HepG2 (cell line): ENCODE measurements around the gene MSI2. TPM values are rescaled to one million over a fixed set of nuclear protein-coding genes. Genes with fewer than 3 reads are reported as not detected.

ENCODE experiments used
- ATF1 ChIP-seq: IDR thresholded peaks from 2 replicates; pipeline ENCODE4 v1.6.1; 2016; ENCODE audit warnings: mild to moderate bottlenecking, control low read depth
- BRD4 ChIP-seq: sonication (generic); formaldehyde crosslinking; IDR thresholded peaks from 2 replicates; pipeline ENCODE4 v1.4.0; 2020; ENCODE audit warnings: missing genetic modification reagents
- CREM ChIP-seq, 2 experiments: sonication (generic) in 1 of 2; formaldehyde crosslinking in 1 of 2; IDR thresholded peaks; 2 replicates each; pipeline versions ENCODE4 v1.4.0 to v1.6.1; 2016 to 2020; ENCODE audit warnings: antibody characterized with exemption in 1 of 2, mild to moderate bottlenecking in 1 of 2, missing genetic modification reagents in 1 of 2
- FLYWCH1 ChIP-seq: sonication (generic); formaldehyde crosslinking; IDR thresholded peaks from 2 replicates; pipeline ENCODE4 v1.8.1; 2023; ENCODE audit warnings: mild to moderate bottlenecking, missing genetic modification reagents
- FOXK1 ChIP-seq: sonication (generic); formaldehyde crosslinking; IDR thresholded peaks from 2 replicates; pipeline ENCODE4 v1.4.0; 2020; ENCODE audit warnings: low read depth, missing genetic modification reagents, borderline replicate concordance
- KDM6A ChIP-seq: IDR thresholded peaks from 2 replicates; pipeline ENCODE4 v1.6.1; 2016; ENCODE audit warnings: low read depth
- LCORL ChIP-seq, 2 experiments: fragments of 450-650 bp in 1 of 2; sonication (generic) in 1 of 2; formaldehyde crosslinking in 1 of 2; IDR thresholded peaks; 2 replicates each; pipeline versions ENCODE4 v1.5.0 to v1.6.1; 2017 to 2020; ENCODE audit warnings: antibody characterized with exemption in 1 of 2, missing genetic modification reagents in 1 of 2
- PHB2 ChIP-seq: fragments of 450-650 bp; IDR thresholded peaks from 2 replicates; pipeline ENCODE4 v1.6.1; 2018; ENCODE audit not compliant: partially characterized antibody
- POLR2G ChIP-seq: fragments of 200-400 bp; formaldehyde crosslinking; IDR thresholded peaks from 2 replicates; pipeline ENCODE4 v1.6.1; 2018; ENCODE audit warnings: mild to moderate bottlenecking, low read depth, low read length, moderate library complexity
- RBAK ChIP-seq: sonication (generic); formaldehyde crosslinking; IDR thresholded peaks from 2 replicates; pipeline ENCODE4 v1.5.1; 2020; ENCODE audit warnings: mild to moderate bottlenecking, missing genetic modification reagents
- SETDB1 ChIP-seq: sonication (generic); formaldehyde crosslinking; IDR thresholded peaks from 2 replicates; pipeline ENCODE4 v1.5.1; 2020; ENCODE audit warnings: missing genetic modification reagents, mild to moderate bottlenecking, borderline replicate concordance
- SIN3A ChIP-seq: IDR thresholded peaks from 2 replicates; pipeline ENCODE4 v1.6.1; 2011; ENCODE audit warnings: low read depth, mild to moderate bottlenecking, control low read depth, low read length, borderline replicate concordance
- SNAI1 ChIP-seq: sonication (generic); formaldehyde crosslinking; IDR thresholded peaks from 2 replicates; pipeline ENCODE4 v1.5.0; 2020; ENCODE audit warnings: mild to moderate bottlenecking, missing genetic modification reagents, borderline replicate concordance
- STAT6 ChIP-seq: sonication (generic); formaldehyde crosslinking; IDR thresholded peaks from 2 replicates; pipeline ENCODE4 v1.4.0; 2020; ENCODE audit warnings: missing genetic modification reagents, mild to moderate bottlenecking, borderline replicate concordance
- TFAP4 ChIP-seq: sonication (generic); IDR thresholded peaks from 2 replicates; pipeline ENCODE4 v1.6.1; 2016; ENCODE audit warnings: low read depth, borderline replicate concordance
- TFDP1 ChIP-seq: IDR thresholded peaks from 2 replicates; pipeline ENCODE4 v1.6.1; 2016; ENCODE audit warnings: missing compliant biosample characterization, missing genetic modification reagents, borderline replicate concordance
- TGIF2 ChIP-seq: IDR thresholded peaks from 2 replicates; pipeline ENCODE4 v1.6.1; 2016; ENCODE audit warnings: control low read depth, missing compliant biosample characterization
- ZGPAT ChIP-seq: IDR thresholded peaks from 2 replicates; pipeline ENCODE4 v1.6.1; 2016; ENCODE audit warnings: mild to moderate bottlenecking
- ZNF496 ChIP-seq: sonication (generic); formaldehyde crosslinking; IDR thresholded peaks from 2 replicates; pipeline ENCODE4 v1.8.1; 2023; ENCODE audit warnings: mild to moderate bottlenecking, moderate library complexity, missing genetic modification reagents; ENCODE audit not compliant: insufficient replicate concordance
- ZNF552 ChIP-seq: sonication (generic); formaldehyde crosslinking; IDR thresholded peaks from 2 replicates; pipeline ENCODE4 v1.9.0; 2022; ENCODE audit warnings: missing genetic modification reagents, mild to moderate bottlenecking, borderline replicate concordance
- ZNF616 ChIP-seq: sonication (generic); formaldehyde crosslinking; IDR thresholded peaks from 2 replicates; pipeline ENCODE4 v1.5.0; 2020; ENCODE audit warnings: low read depth, mild to moderate bottlenecking, missing genetic modification reagents
- ZNF75D ChIP-seq: sonication (generic); formaldehyde crosslinking; IDR thresholded peaks from 2 replicates; pipeline ENCODE4 v1.8.1; 2023; ENCODE audit warnings: missing genetic modification reagents, mild to moderate bottlenecking, borderline replicate concordance
- ZNF761 ChIP-seq: sonication (generic); formaldehyde crosslinking; conservative IDR thresholded peaks from 2 replicates; pipeline ENCODE4 v1.4.0; 2020; ENCODE audit warnings: mild to moderate bottlenecking, missing genetic modification reagents
- polyA plus RNA-seq, 8 experiments: library from polyadenylated mRNA; depleted of rRNA in 3 of 8; stranded (reverse) in 7 of 8; unstranded in 1 of 8; fragments of >200 nt; fragmentation: Illumina TruSeq in 4 of 8; extraction: Trizol in 4 of 8; gene quantifications; 2 replicates each; pipeline versions ENCODE4 v1.2.1 to v1.2.3, GENCODE V29; 2011 to 2016; ENCODE audit warnings: low read depth in 4 of 8, missing spikeins in 1 of 8, mixed read lengths in 1 of 8; ENCODE audit not compliant: insufficient read depth in 1 of 8
- total RNA-seq, 5 experiments: library from RNA; depleted of rRNA; stranded (reverse); fragments of >200 nt; fragmentation: Illumina TruSeq; extraction: Trizol; gene quantifications; 2 replicates each; pipeline ENCODE4 v1.2.3, GENCODE V29; 2016; ENCODE audit warnings: low read depth in 1 of 5

MSI2 gene
- total and polyA plus RNA-seq, 2 of the 13 experiments (the other 11 are each of a cell fraction or from before 2014, with no cell fraction given), result 77.5 to 78.4 TPM

- TF ChIP-seq STAT6 (CRISPR knock-in tag), result peak; percentile 99
- peak; percentile 88 for TF ChIP-seq TFAP4
- peak; percentile 97 for TF ChIP-seq CREM (IDR thresholded peaks at IDR 0.05)
- TF ChIP-seq CREM (CRISPR knock-in tag; IDR thresholded peaks at IDR 0.05), result no peak
- peak; percentile 89 for TF ChIP-seq POLR2G
- TF ChIP-seq TGIF2 (CRISPR knock-in tag), result peak; percentile 88
- no peak for TF ChIP-seq RBAK (CRISPR knock-in tag)
- TF ChIP-seq ATF1 (CRISPR knock-in tag), result peak; percentile 83
- TF ChIP-seq ZNF761, result peak; percentile 95; the same call in 1 of the 2 replicates
- no peak for TF ChIP-seq ZNF496 (CRISPR knock-in tag)
- TF ChIP-seq PHB2, result no peak
- TF ChIP-seq TFDP1 (CRISPR knock-in tag), result peak; percentile 73; the same call in 1 of the 2 replicates
- TF ChIP-seq ZGPAT, result peak; percentile 99
- TF ChIP-seq ZNF75D (CRISPR knock-in tag), result no peak
- TF ChIP-seq SNAI1 (CRISPR knock-in tag), result peak; percentile 88; the same call in 1 of the 2 replicates
- peak; percentile 99 for TF ChIP-seq BRD4
- TF ChIP-seq FLYWCH1 (CRISPR knock-in tag), result peak; percentile 61; the same call in 1 of the 2 replicates
- peak; percentile 64; the same call in 1 of the 2 replicates for TF ChIP-seq ZNF552 (CRISPR knock-in tag)
- TF ChIP-seq ZNF616 (CRISPR knock-in tag), result peak; percentile 68; the same call in 1 of the 2 replicates
- no peak for TF ChIP-seq SETDB1 (CRISPR knock-in tag)
- TF ChIP-seq FOXK1, result peak; percentile 100
- no peak for TF ChIP-seq SIN3A
- TF ChIP-seq KDM6A, result peak; percentile 100
- TF ChIP-seq LCORL (IDR thresholded peaks at IDR 0.05), result peak; percentile 76; the same call in 1 of the 2 replicates
- TF ChIP-seq LCORL (CRISPR knock-in tag; IDR thresholded peaks at IDR 0.05), result peak; percentile 100
Measured at GRCh38 chr17:57561072-57561861, 304.9 kb downstream of the MSI2 start (continued).
